ENCODE results near the gene SSNA1.
A peak's percentile ranks its signal among the peaks of the same experiment; 100 is the strongest.

Gene SSNA1

GRCh38 chr9:137221506-137222111, 33.1 kb downstream of the SSNA1 start:
- Histone ChIP-seq H3K4me2 (ENCODE audit: insufficient read depth, low read length, poor library complexity, severe bottlenecking) (peak overlapping the region; percentile 89), H3K4me3 (ENCODE audit: low read length in 2 of 2) (peak overlapping the region; percentile 74 to 83), H3K9ac (ENCODE audit: low read depth, low read length, poor library complexity) (peak overlapping the region; percentile 84), H2BK120ac (ENCODE audit: low read depth, low read length) (no peak overlapping the region), H3K4ac (ENCODE audit: low read length) (no peak overlapping the region), H3K4me1 (ENCODE audit: control insufficient read depth in 2 of 2, insufficient read depth in 1 of 2, low read depth in 1 of 2, low read length in 2 of 2) (peaks cover 11 to 23% of the 10 kb centered on the region in 2 donors), H2AK5ac (ENCODE audit: low read depth, low read length) (peak overlapping the region; percentile 56), H2BK15ac (ENCODE audit: low read length) (peak overlapping the region; percentile 49), H3K23ac (ENCODE audit: low read depth, low read length, poor library complexity) (peak overlapping the region; percentile 43), H2AFZ (ENCODE audit: low read length) (peak overlapping the region; percentile 71), H3K14ac (ENCODE audit: low read length) (no peak overlapping the region), H4K91ac (ENCODE audit: low read depth, low read length, poor library complexity) (no peak overlapping the region), H2BK12ac (ENCODE audit: low read length) (no peak overlapping the region), H3K27ac (replicated peaks; ENCODE audit: low read length) (no peak overlapping the region), H3K27me3 (ENCODE audit: control insufficient read depth in 3 of 3, insufficient read depth in 3 of 3, low read depth in 1 of 3, low read length in 3 of 3) (peaks cover 0 to 10% (median 3%) of the 10 kb centered on the region in 3 experiments), H3K9me3 (replicated peaks in 1 of 2; ENCODE audit: control insufficient read depth in 2 of 2, insufficient read depth in 1 of 2, low read depth in 1 of 2, low read length in 2 of 2) (no peaks in the 10 kb centered on the region), H3K36me3 (replicated peaks in 1 of 2; ENCODE audit: control insufficient read depth in 2 of 2, insufficient read depth in 2 of 2, low read length in 2 of 2) (no peaks in the 10 kb centered on the region), H3K18ac (ENCODE audit: low read length) (peak overlapping the region; percentile 93), H4K8ac (ENCODE audit: low read depth, low read length) (peak overlapping the region; percentile 98), H3K79me1 (ENCODE audit: low read depth, low read length) (peaks cover 12% of the 10 kb centered on the region), H2BK5ac (ENCODE audit: low read length) (no peak overlapping the region)
- DNase-seq (ENCODE audit: low spot score) = no peak
- WGBS, 2 donors (ENCODE audit: extremely low coverage in 2 of 2, insufficient read length in 2 of 2, insufficient replicate concordance in 1 of 2) = no CpG with 5 or more reads among the region's 61 CpGs

GRCh38 chr9:137222190-137223077, 34.0 kb downstream of the SSNA1 start, which contains the start of gene RNF208:
RNF208 (minus strand) TSS chr9:137222240; CDS start chr9:137221212, 1,028 bp downstream.
- peaks cover 11 to 23% of the 10 kb centered on the region in 2 donors for H3K4me1 ChIP-seq (ENCODE audit: control insufficient read depth in 2 of 2, insufficient read depth in 1 of 2, low read depth in 1 of 2, low read length in 2 of 2)
- peak within 1 kb of the TSS; percentile 94 for H3K18ac ChIP-seq (ENCODE audit: low read length)
- peak within 1 kb of the TSS; percentile 81 for H2BK120ac ChIP-seq (ENCODE audit: low read depth, low read length)
- peak within 1 kb of the TSS; percentile 66 for H2BK5ac ChIP-seq (ENCODE audit: low read length)
- H2AK5ac ChIP-seq (ENCODE audit: low read depth, low read length) = peak within 1 kb of the TSS; percentile 71
- H3K79me1 ChIP-seq (ENCODE audit: low read depth, low read length) = peaks cover 10% of the 10 kb centered on the region
- H2BK15ac ChIP-seq (ENCODE audit: low read length) = peak within 1 kb of the TSS; percentile 98
- H4K91ac ChIP-seq (ENCODE audit: low read depth, low read length, poor library complexity) = no peak within 1 kb of the TSS
- no peak within 1 kb of the TSS for H3K27ac ChIP-seq (replicated peaks; ENCODE audit: low read length)
- DNase-seq (ENCODE audit: low spot score) = no peak
- peak within 1 kb of the TSS; percentile 91 for H3K9ac ChIP-seq (ENCODE audit: low read depth, low read length, poor library complexity)
- H3K36me3 ChIP-seq (replicated peaks in 1 of 2; ENCODE audit: control insufficient read depth in 2 of 2, insufficient read depth in 2 of 2, low read length in 2 of 2) = no peaks in the 10 kb centered on the region
- H3K4ac ChIP-seq (ENCODE audit: low read length) = peak within 1 kb of the TSS; percentile 93
- H4K8ac ChIP-seq (ENCODE audit: low read depth, low read length) = peak within 1 kb of the TSS; percentile 98
- H3K23ac ChIP-seq (ENCODE audit: low read depth, low read length, poor library complexity) = peak within 1 kb of the TSS; percentile 89
- peak within 1 kb of the TSS; percentile 59 for H2BK12ac ChIP-seq (ENCODE audit: low read length)
- peak within 1 kb of the TSS; percentile 89 for H3K4me2 ChIP-seq (ENCODE audit: insufficient read depth, low read length, poor library complexity, severe bottlenecking)
- no CpG with 5 or more reads among the region's 88 CpGs for WGBS, 2 donors (ENCODE audit: extremely low coverage in 2 of 2, insufficient read length in 2 of 2, insufficient replicate concordance in 1 of 2)
- H3K4me3 ChIP-seq (ENCODE audit: low read length in 2 of 2) = peak within 1 kb of the TSS; percentile 74 to 83
- no peaks in the 10 kb centered on the region for H3K9me3 ChIP-seq (replicated peaks in 1 of 2; ENCODE audit: control insufficient read depth in 2 of 2, insufficient read depth in 1 of 2, low read depth in 1 of 2, low read length in 2 of 2)
- H3K14ac ChIP-seq (ENCODE audit: low read length) = no peak within 1 kb of the TSS
- H3K27me3 ChIP-seq (ENCODE audit: control insufficient read depth in 3 of 3, insufficient read depth in 3 of 3, low read depth in 1 of 3, low read length in 3 of 3) = peaks cover 0 to 10% (median 3%) of the 10 kb centered on the region in 3 experiments
- H2AFZ ChIP-seq (ENCODE audit: low read length) = peak within 1 kb of the TSS; percentile 94

DNA sequence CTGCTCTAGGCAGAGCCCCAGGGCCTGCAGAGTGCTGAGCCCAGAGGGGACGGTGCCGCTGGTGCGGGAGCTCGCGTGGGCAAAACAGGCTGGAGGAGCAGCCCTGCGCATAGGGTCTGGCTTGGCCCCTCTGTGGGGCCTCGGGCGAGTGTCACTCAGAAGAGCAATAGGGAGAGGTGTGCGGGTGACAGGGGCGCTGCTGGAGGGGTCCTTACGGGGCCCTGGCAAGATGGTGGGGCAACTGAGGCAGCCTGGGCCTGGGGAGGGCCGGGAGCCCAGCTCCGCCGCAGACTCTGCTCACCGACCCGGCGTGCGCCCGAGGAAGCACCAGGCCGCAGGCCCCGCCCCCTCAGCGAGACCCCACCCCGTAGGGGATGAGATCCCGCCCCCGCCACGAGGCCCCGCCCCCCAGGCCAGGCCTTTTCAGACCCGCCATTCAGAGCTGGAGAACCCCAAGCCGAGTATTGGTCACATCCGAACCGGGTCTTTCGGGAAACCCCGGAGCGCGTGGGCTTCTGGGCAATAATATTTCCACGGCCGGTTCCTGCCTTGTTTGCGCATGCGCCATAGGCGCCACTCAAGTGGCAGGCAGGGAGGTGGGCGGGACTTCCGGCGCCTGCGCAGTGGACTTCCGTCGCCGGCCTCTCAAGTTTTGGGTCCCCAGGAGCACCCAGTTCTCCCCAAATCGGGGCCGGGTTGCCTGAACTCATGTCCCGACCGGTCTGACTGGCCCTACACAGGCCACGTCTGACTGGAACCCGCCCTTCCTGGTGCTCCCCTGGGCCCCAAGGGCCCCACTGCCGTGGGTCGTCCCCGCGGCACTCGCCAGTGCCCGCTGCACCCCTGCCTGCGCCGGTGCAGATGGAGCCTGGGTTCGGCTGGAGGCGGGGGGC, 34.8 kb downstream of the SSNA1 start:
- H3K27me3 ChIP-seq (ENCODE audit: control insufficient read depth in 3 of 3, insufficient read depth in 3 of 3, low read depth in 1 of 3, low read length in 3 of 3) = peaks cover 0 to 10% (median 3%) of the 10 kb centered on the region in 3 experiments
- peak overlapping the region; percentile 83 to 93 for H3K4me3 ChIP-seq (ENCODE audit: low read length in 2 of 2)
- peak overlapping the region; percentile 94 for H2AFZ ChIP-seq (ENCODE audit: low read length)
- H3K4ac ChIP-seq (ENCODE audit: low read length) = peak overlapping the region; percentile 93
- H2BK120ac ChIP-seq (ENCODE audit: low read depth, low read length) = peak overlapping the region; percentile 81
- peak overlapping the region; percentile 89 for H3K14ac ChIP-seq (ENCODE audit: low read length)
- peak overlapping the region; percentile 82 for H4K8ac ChIP-seq (ENCODE audit: low read depth, low read length)
- peak overlapping the region; percentile 98 for H2BK15ac ChIP-seq (ENCODE audit: low read length)
- H3K18ac ChIP-seq (ENCODE audit: low read length) = peak overlapping the region; percentile 99
- peaks cover 9% of the 10 kb centered on the region for H3K79me1 ChIP-seq (ENCODE audit: low read depth, low read length)
- peak overlapping the region; percentile 72 for H3K27ac ChIP-seq (replicated peaks; ENCODE audit: low read length)
- H4K91ac ChIP-seq (ENCODE audit: low read depth, low read length, poor library complexity) = no peak overlapping the region
- peak overlapping the region; percentile 71 for H2AK5ac ChIP-seq (ENCODE audit: low read depth, low read length)
- peak overlapping the region; percentile 59 for H2BK12ac ChIP-seq (ENCODE audit: low read length)
- H3K36me3 ChIP-seq (replicated peaks in 1 of 2; ENCODE audit: control insufficient read depth in 2 of 2, insufficient read depth in 2 of 2, low read length in 2 of 2) = no peaks in the 10 kb centered on the region
- H3K9ac ChIP-seq (ENCODE audit: low read depth, low read length, poor library complexity) = peak overlapping the region; percentile 99
- peaks cover 11 to 23% of the 10 kb centered on the region in 2 donors for H3K4me1 ChIP-seq (ENCODE audit: control insufficient read depth in 2 of 2, insufficient read depth in 1 of 2, low read depth in 1 of 2, low read length in 2 of 2)
- H2BK5ac ChIP-seq (ENCODE audit: low read length) = peak overlapping the region; percentile 66
- peak overlapping the region; percentile 93 for H3K23ac ChIP-seq (ENCODE audit: low read depth, low read length, poor library complexity)
- DNase-seq (ENCODE audit: low spot score) = peak; percentile 95
- no peaks in the 10 kb centered on the region for H3K9me3 ChIP-seq (replicated peaks in 1 of 2; ENCODE audit: control insufficient read depth in 2 of 2, insufficient read depth in 1 of 2, low read depth in 1 of 2, low read length in 2 of 2)
- H3K4me2 ChIP-seq (ENCODE audit: insufficient read depth, low read length, poor library complexity, severe bottlenecking) = peak overlapping the region; percentile 89
- no CpG with 5 or more reads among the region's 63 CpGs for WGBS, 2 donors (ENCODE audit: extremely low coverage in 2 of 2, insufficient read length in 2 of 2, insufficient replicate concordance in 1 of 2)
